ENCODE data around the gene RAB6C.
"Not testable (repeated sequence)": the region's sequence is repeated elsewhere in the genome, so short reads cannot be mapped to it uniquely, and the experiment has no call there.

GRCh38 chr2:130005862-130006261 lies 26.4 kb downstream of the RAB6C start:
- not testable (repeated sequence) for TF ChIP-seq CTCF (IDR thresholded peaks at IDR 0.05; ENCODE audit: insufficient read depth, low read length, poor library complexity, severe bottlenecking); EZH2phosphoT487 (conservative IDR thresholded peaks at IDR 0.05; ENCODE audit: low read length)

Measured in SU-DHL-6 (cell line).